ENCODE results near the gene RNU6-1. TPM values are rescaled to one million over a fixed set of nuclear protein-coding genes. Genes with fewer than 3 reads are reported as not detected.

The RNU6-1 gene
- total RNA-seq, 1 experiment from 2014 or later, result not detected

DNA sequence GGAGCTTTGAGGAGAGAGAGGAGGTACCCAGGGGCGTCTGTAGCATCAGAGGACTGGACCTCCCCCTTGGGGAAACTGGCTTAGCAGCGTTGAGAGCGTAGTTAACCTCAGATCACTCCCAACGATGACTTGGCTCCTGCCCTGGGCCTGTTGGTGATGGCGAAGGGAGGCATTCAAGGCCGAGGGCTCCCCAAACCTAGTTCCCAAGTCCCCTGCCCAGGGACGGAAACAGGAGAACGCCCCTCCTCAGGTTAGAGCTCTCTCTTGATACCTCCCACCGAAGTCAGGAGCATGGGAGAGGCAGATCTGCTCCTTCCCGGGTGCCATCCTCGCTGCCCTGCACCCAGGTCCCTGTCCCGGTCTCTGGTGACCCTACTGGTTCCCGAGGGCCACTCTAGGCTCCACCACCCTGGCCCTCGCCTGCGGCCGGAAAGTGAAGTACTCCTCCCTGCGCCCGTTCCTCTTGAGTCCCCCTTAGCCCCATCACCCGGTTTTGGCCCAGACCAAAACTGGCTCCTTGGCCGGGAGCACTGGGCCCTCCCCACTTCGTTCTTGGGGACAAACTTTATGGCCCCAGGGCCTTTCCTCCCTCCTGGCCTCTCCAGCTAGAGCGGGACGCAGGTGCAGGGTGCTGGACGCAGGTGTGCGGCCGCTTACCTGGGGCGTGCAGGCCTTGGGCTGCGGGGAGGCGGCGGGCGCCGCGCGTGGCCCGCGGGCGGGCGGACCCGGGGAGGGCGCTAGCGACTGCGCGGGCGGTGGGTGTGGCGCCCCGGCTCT lies 17.1 kb downstream of the RNU6-1 start:
- DNase-seq (ENCODE audit: low read depth, low spot score) (no peak), ATAC-seq (no peak)
- H2AFZ ChIP-seq (ENCODE audit: low read depth, low read length, poor library complexity, severe bottlenecking), result no peak overlapping the region
- TF ChIP-seq, protein P1, sequence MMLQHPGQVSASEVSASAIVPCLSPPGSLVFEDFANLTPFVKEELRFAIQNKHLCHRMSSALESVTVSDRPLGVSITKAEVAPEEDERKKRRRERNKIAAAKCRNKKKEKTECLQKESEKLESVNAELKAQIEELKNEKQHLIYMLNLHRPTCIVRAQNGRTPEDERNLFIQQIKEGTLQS (IDR thresholded peaks at IDR 0.05), result no peak
- TF ChIP-seq CEBPB (IDR thresholded peaks at IDR 0.05; ENCODE audit: low read depth) (no peak), ZFX (IDR thresholded peaks at IDR 0.05) (no peak), TCF7L2 (IDR thresholded peaks at IDR 0.05; ENCODE audit: borderline replicate concordance, extremely low read depth, insufficient read depth, insufficient read length) (no peak), ZNF274 (IDR thresholded peaks at IDR 0.05; ENCODE audit: low read depth, low read length) (no peak), FOSL1 (IDR thresholded peaks at IDR 0.05; ENCODE audit: low read depth) (no peak)
- TF ChIP-seq, protein P2, sequence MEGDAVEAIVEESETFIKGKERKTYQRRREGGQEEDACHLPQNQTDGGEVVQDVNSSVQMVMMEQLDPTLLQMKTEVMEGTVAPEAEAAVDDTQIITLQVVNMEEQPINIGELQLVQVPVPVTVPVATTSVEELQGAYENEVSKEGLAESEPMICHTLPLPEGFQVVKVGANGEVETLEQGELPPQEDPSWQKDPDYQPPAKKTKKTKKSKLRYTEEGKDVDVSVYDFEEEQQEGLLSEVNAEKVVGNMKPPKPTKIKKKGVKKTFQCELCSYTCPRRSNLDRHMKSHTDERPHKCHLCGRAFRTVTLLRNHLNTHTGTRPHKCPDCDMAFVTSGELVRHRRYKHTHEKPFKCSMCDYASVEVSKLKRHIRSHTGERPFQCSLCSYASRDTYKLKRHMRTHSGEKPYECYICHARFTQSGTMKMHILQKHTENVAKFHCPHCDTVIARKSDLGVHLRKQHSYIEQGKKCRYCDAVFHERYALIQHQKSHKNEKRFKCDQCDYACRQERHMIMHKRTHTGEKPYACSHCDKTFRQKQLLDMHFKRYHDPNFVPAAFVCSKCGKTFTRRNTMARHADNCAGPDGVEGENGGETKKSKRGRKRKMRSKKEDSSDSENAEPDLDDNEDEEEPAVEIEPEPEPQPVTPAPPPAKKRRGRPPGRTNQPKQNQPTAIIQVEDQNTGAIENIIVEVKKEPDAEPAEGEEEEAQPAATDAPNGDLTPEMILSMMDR (IDR thresholded peaks at IDR 0.05 in 2 of 3, conservative IDR thresholded peaks at IDR 0.05 in 1 of 3; ENCODE audit: borderline replicate concordance in 1 of 3, insufficient read depth in 1 of 3, low read depth in 2 of 3, low read length in 2 of 3), result no peak
- TF ChIP-seq, protein P3, sequence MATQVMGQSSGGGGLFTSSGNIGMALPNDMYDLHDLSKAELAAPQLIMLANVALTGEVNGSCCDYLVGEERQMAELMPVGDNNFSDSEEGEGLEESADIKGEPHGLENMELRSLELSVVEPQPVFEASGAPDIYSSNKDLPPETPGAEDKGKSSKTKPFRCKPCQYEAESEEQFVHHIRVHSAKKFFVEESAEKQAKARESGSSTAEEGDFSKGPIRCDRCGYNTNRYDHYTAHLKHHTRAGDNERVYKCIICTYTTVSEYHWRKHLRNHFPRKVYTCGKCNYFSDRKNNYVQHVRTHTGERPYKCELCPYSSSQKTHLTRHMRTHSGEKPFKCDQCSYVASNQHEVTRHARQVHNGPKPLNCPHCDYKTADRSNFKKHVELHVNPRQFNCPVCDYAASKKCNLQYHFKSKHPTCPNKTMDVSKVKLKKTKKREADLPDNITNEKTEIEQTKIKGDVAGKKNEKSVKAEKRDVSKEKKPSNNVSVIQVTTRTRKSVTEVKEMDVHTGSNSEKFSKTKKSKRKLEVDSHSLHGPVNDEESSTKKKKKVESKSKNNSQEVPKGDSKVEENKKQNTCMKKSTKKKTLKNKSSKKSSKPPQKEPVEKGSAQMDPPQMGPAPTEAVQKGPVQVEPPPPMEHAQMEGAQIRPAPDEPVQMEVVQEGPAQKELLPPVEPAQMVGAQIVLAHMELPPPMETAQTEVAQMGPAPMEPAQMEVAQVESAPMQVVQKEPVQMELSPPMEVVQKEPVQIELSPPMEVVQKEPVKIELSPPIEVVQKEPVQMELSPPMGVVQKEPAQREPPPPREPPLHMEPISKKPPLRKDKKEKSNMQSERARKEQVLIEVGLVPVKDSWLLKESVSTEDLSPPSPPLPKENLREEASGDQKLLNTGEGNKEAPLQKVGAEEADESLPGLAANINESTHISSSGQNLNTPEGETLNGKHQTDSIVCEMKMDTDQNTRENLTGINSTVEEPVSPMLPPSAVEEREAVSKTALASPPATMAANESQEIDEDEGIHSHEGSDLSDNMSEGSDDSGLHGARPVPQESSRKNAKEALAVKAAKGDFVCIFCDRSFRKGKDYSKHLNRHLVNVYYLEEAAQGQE (IDR thresholded peaks at IDR 0.05; ENCODE audit: low read depth), result no peak
- POLR2A ChIA-PET, result no interaction called here
- H3K9ac ChIP-seq (ENCODE audit: low read length), result no peak overlapping the region
- intact Hi-C loops (cut with micrococcal nuclease), result no loop called here
- no peaks in the 10 kb centered on the region for H3K4me1 ChIP-seq (ENCODE audit: control insufficient read depth in 1 of 2, insufficient read depth in 2 of 2, low read length in 2 of 2)
- no peaks in the 10 kb centered on the region for H3K27me3 ChIP-seq (ENCODE audit: insufficient read depth, low read length)
- H3K79me2 ChIP-seq (ENCODE audit: insufficient read depth, low read length), result no peaks in the 10 kb centered on the region
- H3K27ac ChIP-seq (ENCODE audit: low read depth, low read length), result no peak overlapping the region
- no peaks in the 10 kb centered on the region for H3K9me2 ChIP-seq (ENCODE audit: insufficient read depth)
- H3K4me3 ChIP-seq (replicated peaks in 1 of 2; ENCODE audit: low read depth in 1 of 2, low read length in 2 of 2), result no peak overlapping the region
- H3K9me3 ChIP-seq (ENCODE audit: control insufficient read depth in 1 of 2, insufficient read depth in 1 of 2, low read depth in 1 of 2, low read length in 2 of 2), result no peaks in the 10 kb centered on the region
- H3K4me2 ChIP-seq (ENCODE audit: low read length), result no peak overlapping the region
- BruUV-seq (replicated peaks), result no TSS peak
- RAD21 ChIA-PET (ENCODE audit: low non-redundant PET in 1 of 2, low total read pairs in 2 of 2, uncharacterized antibody in 2 of 2, unreplicated experiment in 2 of 2), result no interaction called here
- CTCF ChIA-PET, result no interaction called here
- H4K20me1 ChIP-seq (ENCODE audit: insufficient read depth), result no peaks in the 10 kb centered on the region
- H3K36me3 ChIP-seq (ENCODE audit: control insufficient read depth in 1 of 2, insufficient read depth in 2 of 2, low read length in 2 of 2), result no peaks in the 10 kb centered on the region

All from HCT116 (cell line).